ENCODE measurements around the gene FCN2.

The FCN2 gene

DNA sequence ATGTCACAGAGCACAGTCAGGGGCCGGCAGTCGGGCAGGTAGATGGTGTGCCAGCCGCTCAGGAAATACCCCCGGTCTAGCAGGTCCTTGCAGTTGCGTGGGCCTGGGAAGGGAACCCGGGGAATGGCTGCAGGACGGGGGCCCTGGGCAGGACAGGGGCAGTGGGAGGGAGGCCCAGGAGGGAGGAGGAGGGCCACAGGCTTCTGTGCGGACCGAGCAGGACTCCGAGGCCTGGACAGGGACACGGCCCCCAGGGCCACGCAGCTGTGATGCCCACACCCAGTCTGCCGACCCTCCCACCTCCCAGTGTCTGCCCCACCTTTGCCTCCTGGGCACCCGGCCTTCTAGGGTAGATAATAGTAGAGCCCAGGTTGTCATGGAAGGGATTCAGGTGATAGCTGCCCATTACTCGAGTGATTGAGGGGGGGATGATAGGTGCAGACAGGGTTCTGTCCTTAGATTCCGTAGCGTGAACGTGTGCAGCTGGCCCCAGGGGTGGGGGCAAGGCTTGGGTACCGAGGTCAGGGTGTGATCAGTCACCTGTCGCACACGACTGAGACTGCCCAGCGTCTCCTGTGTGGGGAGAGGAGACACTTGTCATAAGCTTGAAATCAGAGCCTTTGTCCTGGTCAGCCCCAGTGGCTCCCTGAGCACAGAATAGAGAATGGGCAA lies 32.6 kb downstream of the FCN2 start:
- no peak for DNase-seq

DNA sequence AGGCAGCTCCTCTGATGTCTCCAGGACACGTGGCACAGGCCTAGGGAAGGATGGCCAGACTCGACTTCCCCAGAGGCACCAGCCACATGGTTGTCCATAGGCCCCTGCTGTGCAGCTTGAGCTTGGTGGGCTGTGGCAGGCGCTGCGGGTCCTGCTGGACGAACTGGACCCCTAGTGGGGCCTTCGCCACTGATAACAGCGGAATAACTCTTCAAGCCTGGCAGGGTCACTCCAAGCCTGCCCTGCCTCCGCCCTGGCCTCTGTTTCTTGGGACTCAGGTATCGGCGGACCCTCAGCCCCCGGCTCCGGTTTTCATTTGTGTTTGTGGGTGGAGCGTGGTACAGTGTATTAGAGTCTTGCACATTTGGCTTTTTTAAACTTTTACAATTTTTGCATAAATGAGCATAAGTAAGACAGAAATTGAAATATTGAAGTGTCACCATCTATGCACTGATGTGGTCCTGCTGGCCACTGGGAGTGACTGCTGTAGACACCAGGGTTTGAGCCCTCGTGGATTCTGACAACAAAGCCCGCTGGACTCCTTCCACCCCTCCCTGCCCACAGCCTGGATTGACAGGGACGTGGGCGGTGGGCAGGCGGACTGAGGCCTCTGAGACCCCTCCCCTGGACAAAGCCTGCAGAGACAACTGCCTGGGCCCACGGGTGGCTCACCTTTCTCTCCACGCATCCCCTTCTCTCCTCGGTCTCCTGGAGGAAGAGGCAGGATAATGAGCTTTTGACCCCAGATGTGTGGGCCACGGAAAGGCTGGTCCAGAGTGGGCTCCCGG lies 33.3 kb downstream of the FCN2 start:
- no peak for DNase-seq

DNA sequence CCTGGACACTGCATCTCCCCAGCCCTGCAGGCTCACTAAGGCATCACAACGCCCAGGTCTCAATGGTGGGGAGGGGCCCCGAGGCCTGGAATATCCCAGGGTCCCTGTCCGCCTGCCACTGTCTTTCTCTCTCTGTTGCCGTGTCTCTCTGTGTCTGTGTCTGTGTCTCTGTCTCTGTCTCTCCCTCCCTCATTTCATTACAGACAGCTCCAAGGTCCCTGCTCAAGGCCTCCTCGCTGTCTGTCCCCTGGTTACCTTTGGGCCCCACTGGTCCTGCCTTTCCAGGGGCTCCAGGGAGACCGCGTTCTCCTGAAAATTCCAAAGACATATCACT lies 33.9 kb downstream of the FCN2 start:
- DNase-seq, result no peak

DNA sequence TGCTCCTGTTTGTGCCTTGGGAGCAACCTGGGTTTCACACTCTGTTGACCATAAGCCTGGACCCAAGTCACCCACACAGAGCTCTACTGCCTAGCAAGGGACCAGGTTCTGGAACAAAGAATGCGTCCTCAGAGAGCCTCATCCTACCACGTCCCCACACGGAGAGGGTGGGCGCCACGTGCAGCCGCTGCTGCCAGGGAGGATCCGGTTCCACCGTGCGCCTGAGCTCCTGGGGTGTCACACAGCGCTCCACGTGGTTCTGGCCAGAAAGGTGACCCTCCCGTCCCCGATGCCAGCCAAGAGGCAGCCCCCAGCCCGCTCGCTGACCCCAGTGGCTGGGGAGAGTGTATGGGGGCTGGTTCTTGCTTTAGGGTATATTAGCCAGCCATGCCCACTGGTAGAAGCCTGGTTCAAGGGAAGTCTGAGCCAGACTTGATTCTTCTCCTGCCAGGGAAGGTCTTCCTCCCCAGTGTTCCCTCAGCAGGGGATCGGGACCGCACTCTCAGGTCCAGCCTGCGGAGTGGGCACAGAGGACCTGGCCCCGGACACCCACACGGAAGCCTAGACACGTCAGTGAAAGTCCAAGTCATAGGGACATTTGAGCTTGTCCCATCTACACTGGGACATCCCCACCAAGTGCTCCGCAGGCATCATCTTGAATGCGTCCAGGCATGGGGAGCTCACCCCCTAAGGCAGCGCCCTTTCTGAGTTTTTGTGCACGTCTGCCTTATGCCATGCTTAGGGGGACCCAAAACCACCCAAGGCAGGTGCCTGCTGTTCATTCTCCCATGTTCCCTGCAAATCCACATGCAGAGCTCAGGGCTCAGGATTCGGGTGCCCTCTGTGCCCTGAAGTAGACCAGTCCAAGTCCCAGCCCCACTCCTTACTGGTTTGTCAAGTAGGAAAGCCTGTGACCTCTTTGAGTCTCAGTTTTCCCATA lies 34.7 kb downstream of the FCN2 start:
- no peak for DNase-seq

DNA sequence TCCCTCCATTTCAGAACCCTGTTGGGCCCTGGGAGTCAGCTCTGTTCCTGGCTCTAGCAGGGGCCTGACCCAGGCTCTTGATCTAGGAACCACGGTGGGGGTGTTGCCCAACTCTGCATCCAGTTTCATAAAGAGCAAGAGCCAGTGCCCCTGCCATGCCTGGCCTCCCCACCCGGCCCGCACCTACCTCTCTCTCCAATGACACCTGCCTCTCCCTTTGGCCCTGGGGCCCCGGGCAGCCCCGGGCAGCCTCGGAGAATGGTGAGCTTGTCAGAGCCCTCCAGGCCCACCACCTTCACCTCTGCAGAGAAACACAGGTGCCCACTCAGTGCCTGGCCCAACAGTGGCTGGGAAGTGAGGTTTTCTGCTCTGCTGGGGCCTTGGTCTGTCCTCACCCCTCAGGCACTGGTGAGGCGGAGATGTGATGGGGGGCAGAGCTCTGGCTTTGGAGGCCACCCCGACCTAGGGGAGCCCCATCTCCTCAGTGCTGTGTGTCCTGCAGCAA lies 35.6 kb downstream of the FCN2 start:
- no peak for DNase-seq

DNA sequence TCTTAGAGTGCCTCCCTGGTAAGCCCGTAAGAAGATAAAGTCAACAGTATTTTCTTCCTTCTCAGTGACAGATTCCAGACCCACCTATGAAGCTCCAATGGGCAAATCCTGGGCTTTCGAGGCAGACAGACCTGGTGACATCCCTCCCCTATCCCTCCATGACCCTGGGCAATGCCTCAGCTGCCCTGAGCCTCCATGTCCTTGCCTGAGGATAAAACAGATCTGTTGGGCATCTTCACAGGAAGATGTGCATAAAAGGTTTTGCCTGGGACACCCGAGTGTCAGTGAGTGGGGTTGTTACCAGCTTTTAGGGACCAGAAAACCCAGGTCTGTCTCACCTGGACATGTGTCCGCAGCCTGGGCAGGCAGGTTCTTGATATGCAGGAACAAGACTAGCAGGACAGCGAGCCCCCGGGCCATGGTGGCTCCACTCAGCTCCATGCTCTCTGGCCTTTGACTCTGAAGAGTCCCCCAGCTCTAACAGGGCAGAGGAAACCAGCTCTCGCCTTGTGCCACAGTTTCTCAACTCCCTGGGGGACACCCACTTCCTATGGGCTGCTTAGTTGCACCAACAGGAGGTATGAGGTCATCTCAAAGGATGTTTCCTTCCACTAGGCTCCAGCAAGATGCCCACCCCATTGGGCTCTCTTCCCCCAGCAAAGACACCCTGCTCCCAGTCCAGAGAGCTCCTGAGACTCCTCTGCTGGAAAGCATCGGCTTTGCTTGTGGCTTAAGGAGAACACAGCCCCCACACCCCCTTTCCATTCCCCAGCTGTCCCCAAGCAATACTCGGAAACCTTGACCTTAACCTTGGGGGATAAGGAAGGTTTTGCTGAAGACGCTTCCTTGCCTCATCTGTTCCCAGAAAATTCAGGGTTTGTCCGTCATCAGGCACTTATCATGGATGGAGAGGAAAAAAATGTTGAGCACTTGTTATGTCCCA lies 37.1 kb downstream of the FCN2 start, which contains the start of gene FCN1:
FCN1 (minus strand) TSS at position 482 of the 943 bp plus-strand sequence; CDS start at position 441, 41 bp downstream.
- DNase-seq, result no peak

DNA sequence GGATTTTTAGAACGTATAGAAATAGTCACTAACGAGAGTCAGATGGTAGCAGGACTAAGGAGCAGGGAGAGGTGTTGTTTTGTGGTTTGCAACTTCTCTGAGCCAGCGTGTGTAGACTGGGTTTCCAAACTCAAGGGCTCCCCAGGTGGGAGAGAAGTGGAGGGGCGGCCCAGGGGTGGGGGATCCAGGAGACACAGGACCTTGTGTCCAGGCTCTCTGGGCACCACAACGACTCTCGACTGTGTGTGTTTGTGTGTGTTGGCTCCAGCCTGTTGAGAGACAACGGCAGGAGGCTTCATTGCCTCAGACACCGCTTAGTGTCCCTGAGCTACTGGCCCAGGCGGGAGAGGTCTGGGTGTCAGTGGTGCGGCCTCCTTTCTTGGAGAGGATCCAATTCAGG lies 38.0 kb downstream of the FCN2 start:
- DNase-seq, result no peak

DNA sequence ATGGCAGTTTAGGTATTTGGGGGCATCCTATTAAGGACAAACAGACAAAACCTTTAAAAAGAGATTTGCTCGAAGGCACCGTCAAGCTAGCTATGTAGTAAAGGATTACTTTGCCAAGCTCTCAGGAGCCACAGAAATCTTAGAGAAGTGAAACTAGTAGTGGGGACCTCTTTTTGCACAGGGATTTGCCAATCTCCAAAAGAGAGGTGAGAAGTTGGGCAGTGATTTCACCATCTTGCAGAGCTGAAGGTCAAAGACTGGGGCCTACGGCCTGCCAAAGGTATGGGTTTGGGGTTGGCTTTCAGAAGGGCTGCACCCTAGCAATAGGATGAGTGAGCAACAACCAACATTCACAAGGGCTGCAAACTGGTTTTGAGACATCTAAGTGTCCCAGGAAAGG lies 38.7 kb downstream of the FCN2 start:
- DNase-seq, result no peak

DNA sequence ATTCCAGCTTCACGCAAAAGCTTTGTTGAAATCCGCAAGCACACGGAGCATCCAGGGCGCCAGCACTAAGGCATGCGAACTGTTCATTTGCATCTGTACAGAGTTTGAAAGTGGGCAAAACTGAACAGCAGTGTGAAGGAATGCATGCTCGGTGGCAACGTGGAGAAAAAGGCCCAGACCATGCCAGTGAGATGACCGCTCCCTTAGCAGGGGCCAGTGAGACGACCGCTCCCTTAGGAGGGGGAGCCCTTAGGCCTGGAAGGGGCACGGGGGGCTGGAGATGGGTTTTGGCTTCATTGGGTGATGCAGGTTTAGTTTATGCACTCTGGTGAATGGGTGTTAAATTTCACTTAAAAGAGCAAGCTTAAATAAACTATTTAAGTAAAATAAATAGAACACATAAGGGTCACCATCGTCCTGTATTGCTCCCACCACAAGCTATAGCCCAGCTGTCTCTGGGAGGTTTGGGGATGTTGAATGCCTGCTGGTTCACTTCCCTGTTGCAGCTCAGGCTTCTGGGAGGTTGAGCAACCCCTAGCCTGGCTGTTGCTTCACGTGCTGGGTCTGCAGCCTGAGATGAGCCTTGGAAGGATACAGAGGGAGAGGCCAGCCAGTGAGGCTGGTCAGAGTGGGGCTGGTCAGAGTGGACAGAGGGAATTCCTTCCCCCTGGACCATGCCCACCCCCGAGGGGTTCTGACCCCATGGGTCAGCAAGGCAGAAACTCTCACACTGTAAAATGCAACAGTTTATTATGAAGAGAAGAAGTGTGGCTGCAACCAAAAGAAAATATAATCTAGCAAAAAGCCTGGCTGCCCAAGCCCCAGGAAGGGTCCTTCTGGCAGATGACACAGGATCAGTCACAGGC lies 41.7 kb downstream of the FCN2 start:
- DNase-seq, result no peak

DNA sequence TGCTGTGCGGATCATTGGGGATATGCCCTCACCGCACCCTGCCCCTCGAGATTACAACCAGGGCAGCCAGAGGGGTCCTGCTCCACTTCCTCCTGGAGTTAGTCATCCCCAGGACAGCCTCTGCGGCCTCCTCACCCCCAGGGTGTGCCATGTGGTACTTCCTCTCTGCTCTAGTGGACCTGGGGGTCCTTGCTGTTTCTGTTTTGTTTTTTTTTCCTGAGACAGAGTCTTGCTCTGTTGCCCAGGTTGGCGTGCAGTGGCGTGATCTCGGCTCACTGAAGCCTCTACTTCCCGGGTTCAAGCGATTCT lies 42.3 kb downstream of the FCN2 start:
- no peak for DNase-seq

DNA sequence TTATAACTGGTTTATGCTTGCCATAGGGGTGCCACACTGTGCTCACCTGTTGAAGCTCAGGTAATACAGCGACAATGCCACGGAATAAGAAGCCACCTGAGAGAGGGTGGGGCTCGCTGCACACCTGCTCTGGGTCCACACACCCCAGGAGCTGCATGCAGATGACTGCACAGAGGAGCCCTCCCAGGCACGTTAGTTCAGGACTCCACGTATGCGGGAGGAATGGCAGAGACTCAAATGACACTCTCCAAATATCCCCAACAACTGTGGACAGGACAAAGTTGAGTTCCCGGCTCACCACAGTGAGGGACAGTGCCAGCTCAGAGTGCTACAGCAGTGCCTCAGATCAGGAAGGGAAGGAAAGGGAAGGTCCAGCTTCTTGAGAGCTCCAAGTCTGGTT lies 42.9 kb downstream of the FCN2 start:
- no peak for DNase-seq

DNA sequence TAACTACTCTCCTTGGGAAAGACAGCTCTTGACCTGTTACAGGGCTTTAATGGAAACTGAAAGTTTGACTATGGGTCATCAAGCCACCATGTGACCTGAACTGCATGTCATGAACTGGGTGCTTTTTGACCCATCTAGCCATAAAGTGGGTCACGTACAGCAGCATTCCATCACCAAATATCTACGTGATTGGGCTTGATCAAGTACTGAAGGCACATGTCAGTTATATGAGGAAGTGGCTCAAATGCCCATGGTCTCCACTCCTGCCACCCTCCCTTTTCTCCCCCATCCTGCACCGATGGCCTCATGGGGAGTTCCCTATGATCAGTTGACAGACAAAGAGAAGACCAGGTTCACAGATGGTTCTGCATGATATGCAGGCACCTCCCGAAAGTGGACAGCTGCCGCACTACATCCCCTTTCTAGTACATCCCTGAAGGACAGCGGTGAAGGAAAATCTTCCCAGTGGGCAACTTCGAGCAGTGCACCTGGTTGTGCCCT lies 44.5 kb downstream of the FCN2 start:
- DNase-seq, result no peak

DNA sequence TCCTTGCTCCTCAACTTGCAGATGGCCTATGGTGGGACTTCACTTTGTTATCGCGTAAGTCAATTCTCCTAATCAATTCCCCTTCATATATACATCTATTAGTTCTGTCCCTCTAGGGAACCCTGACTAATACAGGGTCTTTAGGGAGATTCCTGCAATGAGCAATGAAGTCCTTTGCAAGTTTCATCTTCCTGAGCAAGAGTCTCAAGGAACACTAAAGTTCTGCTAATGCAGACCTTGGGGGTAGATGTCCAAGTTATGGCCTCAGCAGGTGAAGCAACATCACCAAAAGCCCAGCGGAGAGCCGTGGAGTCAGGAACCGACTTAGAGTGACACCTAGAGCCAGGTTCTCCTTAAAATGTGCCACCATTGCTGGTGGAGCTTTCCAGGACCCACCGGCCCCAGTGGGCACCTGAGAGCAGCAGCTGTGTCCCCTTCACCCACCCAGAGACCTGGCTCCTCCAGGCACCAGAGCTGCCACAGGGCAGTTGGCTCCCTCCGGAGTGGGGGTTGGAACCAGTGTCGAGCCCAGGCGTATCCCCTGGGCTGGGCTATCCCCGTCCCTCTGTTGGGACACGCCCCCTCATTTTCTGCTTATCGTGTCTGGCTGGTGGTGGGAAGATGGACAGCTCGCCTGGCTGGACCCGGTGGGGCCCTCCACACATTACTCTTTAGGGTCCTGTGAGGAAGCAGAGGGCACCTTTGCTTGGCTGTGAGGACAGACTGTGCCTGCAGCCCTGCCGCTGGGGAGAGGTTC lies 48.0 kb downstream of the FCN2 start:
- DNase-seq, result no peak

DNA sequence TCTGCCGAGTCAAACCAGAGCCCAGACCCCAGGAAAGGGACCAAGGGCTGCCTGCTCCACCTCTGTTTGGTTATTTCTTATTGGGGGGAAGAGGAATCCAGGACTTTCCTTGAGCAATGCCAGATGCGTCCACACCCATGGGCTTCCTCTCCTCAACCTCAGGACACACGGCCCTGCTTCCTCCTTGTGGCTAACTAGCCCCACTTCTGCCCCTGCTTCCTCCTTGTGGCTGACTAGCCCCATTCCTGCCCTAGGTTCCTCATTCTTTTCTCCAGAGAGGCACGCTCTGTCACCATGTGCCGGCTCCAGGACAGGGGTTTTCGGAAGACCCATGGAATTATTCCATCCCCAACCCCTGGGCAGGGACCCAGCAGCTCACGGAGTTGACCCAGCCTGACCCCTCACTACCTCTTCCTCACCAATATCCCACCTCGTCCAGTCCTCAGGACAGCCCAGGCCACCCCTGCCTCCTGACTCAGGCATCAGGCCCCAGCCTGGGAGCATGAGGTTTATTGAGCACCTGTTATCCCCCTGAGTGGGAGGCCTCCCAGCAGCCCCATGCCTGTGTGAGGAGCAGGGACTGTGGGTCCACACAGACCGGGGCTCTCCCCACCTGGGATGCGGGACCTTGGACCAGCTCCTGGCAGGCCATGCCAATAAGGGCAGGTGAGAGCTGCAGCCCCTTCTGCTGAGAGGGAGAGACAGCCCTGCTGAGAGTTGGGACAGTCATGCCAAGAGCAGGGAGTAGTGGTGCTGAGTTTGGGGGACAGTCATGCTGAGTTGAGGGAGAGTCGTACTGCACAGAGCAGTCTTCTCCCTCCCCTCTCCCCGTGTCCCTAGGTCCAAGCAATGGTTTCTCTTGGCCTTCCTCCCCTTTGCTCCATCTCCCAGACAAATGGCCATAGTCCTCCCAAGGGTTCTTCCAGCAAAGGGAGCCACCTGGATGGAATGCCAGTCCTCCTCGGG lies 48.9 kb downstream of the FCN2 start:
- DNase-seq, result no peak

DNA sequence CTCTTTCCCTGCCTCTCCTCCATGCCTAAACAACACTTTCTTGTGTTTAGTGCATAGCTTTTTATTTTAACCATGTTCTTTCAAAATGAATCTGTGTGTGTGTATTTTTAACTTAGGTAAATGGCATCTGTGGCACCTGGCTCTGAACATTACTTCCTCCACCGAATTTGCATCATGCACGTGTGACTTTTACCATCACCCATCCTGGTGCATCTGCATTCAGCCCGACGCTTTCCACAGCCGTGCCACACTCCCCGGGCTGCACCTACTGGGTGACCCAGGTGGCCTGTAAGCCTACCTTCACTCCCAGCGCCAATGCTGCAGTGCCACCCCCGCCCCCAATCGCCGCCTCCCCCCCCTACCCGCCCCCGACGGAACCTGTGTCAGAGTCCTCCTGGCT lies 49.8 kb downstream of the FCN2 start:
- no peak for DNase-seq

DNA sequence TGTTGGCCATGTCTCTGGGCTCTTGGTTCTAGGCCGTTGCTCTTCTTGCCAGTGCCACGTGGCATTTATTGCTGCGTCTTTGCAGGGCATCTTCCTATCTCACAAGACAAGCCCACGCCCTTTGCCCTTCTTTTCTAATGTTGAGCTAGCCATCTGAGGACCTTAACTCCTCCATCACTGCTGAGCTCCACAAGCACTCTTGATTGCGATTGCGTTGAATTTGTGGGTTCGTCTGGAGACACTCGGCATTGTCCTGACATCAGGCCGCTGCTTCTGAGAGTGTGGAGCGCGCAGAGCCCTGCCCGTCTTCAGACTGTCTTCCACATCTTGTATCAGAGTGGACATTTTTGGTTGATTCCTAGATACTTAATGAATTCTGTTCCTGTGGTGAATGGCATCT lies 51.6 kb downstream of the FCN2 start:
- no peak for DNase-seq

DNA sequence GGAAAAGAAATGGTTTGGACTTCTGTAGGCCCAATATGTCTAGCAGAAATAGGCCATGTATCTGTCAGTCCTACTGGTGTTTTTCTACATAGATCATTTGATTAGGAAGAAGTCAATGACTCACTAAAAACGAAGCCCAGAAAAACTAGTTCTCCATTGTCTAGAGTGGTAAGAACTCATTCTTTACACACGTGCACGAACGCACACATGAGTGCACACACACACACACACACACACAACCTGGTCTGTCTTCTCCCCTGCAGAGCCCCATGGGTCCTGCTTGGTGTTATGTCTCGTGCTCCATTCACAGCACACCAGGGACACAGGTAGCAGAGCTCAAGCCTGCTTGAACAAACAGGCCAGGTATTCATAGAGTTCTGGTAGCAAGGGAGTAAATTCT lies 52.0 kb downstream of the FCN2 start:
- DNase-seq, result no peak

DNA sequence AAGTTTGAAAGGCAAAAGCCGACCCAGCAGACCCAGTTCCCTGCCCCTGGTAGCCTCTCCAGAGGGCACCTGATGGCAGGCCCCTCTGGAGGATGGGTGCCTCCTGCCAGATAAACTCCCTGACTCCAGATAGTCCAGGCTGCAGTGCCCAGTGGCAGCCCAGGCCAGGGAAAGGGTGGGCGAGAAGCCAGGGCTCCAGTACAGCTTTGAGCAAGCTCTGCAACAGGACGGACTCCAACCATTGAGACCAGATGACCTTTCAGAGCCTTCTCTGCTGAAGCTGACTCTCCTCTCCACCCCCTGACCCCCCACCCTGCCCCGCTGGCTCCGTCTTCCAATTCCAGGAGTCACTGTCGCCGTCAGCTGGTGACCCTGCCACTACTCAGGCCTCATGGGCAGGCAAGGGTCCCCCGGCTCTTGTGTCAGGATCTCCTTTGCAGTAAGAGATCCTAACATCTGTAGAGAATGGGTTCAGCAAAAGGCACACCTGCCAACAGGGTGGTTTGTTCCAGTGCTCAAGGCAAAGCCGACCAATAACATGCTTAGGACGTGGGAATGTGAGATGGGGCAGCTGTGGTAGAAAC lies 52.6 kb downstream of the FCN2 start:
- DNase-seq, result no peak

Measured in NCI-H187 (cell line).